ENCODE measurements around the gene ZNF732.

ZNF732 gene

GRCh38 chr4:234178-234577, 71.1 kb downstream of the ZNF732 start:
- no peak for TF ChIP-seq ZNF274 (IDR thresholded peaks at IDR 0.05; ENCODE audit: low read depth, low read length)

GRCh38 chr4:223913-224497, 81.3 kb downstream of the ZNF732 start:
- no peak for TF ChIP-seq ZNF274 (IDR thresholded peaks at IDR 0.05; ENCODE audit: low read depth, low read length)
- H3K4me3 ChIP-seq (ENCODE audit: low read length) = no peak overlapping the region

More at GRCh38 chr4:234178-234577, 71.1 kb downstream of the ZNF732 start:
- no peak overlapping the region for H3K4me3 ChIP-seq (ENCODE audit: low read length)

Measured in GM08714 (cell line).